Stimulated activated CD8-positive, alpha-beta memory T cell treated with anti-CD3 and anti-CD28 coated beads, Interleukin-7, amount 100 ng/mL, for 48 hours (primary cell): ENCODE data around the gene TTC38.
"Not testable (repeated sequence)": the region's sequence is repeated elsewhere in the genome, so short reads cannot be mapped to it uniquely, and the experiment has no call there.

ENCODE experiments used
- DNase-seq, 2 donors: peaks; one replicate each; pipeline ENCODE4 v3.0.0-alpha.2; 2020; ENCODE audit warnings: low read depth in 1 of 2; ENCODE audit errors: extremely low read depth in 1 of 2

TTC38 gene

DNA sequence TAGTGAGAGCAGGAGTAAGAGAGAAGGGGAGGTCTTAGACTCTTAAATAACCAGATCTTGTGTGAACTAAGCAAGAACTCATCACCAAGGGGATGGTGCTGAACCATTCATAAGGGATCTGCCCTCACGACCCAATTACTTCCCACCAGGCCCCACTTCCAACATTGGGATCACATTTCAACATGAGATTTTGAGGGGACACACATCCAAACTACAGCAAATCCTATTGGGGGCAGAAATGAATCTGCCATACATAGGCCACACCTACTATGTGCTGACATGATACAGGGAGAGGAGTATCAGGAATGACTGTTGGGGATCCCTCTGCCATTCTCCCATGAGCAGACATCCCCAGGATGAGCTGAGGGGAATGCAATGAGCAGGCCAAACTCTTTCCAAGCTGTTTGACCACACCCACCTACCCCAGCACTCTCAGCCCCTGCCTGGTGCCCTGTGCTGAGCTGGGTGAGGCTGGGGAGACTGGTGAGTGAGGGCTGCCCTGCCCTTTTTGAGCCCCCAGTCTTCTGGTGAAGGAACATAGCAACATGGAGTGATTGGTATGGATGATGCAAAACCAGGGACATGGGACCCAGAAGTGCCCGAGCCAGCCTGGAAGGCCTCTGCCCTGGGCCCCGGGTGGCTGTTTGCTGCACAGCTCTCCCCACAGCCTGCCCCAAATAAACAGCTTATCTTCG lies 27.6 kb downstream of the TTC38 start:
- no peak for DNase-seq

DNA sequence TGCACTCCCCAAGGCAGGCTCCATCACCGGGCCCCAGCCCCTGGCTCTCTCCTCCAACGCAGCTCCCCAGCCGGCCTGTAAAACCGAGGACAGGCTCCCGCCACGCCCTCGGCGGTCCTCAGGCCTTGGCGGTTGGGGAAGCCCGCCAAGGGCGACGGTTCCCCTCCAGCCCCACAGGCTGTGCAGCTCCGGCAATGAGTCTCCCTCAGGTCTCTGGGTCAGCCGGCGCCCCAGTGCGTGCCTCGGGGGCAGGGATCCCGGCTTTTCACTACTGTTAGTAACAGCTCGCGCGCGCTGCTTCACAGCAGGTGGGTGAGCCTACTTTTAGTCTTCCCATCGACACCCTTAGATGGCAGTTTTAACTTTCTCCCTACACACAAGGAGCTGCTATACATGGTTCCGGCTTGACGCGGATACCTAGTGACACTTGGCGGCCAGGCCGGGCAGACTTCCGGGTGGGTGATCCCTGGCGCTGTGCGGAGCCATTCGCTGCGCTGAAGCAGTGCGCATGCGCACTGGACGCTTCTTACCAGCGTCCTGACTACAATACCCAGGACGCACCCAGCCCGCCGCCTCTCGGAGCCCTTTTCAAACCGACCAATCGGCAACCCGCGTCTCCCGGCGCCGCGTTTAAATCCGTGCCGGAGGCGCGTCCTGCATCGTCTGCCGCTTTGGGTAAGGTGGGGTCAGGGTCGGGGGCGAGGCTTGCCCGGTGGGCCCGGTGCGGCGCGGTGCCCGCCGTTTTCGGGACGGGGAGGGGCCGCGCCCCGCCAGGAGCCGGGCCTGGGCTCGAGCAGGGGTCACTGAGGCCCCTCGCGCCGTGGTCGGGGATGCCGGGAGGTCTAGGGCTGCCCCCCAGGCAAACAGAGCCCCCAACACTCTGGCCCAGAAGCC lies 28.7 kb downstream of the TTC38 start, which contains the start of gene GTSE1:
GTSE1 (plus strand) TSS at position 614 of the 894 bp plus-strand sequence. CDS start 531 bp downstream, outside the sequence.
- peak; percentile 92 to 97 for DNase-seq

DNA sequence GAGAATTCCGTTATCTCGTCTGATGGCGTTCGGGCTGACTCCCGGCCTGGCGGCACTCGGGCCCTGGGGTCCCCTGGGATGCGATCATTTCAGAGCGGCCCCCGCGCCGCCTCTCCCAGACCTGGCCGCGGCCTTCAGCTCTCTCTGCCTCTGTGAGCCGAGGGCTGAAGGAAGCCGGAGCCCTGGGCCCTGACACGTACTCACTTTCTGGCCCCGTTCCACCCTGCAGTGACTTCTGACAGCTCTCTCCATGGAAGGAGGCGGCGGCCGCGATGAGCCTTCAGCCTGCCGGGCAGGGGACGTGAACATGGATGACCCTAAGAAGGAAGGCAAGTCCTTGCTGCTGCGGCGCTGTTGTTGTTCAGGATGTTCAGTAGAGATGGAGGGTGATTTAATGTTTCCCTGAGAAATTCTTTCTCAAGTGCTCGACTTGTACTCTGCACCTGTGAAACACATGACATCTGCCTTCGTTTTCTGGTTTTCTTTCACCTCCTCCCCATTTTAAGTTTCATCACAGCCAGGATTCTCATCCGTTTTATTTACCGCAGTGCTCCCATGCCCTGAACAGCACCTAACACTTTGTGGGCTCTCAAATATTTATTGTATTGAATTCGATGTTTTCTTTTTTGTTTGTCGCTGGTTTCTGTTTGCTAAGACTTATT lies 29.5 kb downstream of the TTC38 start:
- DNase-seq: no peak

DNA sequence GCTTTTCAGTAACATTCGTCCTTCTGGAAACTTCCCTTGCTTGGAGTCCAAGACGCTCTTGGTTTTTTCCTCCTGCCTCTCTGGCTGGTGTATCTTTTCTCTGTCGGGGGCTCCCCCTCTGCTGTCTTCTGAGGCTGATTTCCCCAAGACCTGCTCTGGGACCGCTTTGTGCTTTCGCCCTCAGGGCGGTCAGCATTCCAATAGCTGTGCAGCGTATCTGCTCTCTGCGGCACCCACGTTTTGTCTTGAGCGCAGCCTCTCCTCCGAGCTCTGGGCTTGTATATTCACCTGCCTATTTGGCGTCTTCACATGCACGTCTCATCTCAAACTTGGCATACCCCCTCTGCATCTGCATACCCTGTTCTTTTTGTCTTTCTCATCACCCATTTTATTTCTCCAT lies 31.3 kb downstream of the TTC38 start:
- no peak for DNase-seq

DNA sequence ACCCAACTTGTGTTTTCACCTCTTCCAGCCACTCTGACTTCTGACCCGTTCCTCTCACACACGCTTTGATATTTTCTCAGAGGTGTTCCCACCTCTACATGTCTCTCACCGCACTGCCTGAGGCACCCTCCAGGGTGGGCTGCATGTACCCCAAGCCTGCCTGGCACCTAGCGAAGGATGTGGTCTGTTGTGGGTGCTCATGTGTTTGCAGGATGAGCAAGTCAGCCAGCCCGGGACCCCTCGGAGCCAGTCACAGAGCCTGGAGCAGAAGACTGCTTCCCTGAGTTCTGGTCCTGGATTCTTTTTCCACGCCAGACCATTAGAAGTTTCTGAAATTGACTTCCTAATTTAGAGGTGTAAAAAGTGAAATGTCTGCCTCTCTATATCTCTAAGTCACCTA lies 32.7 kb downstream of the TTC38 start:
- DNase-seq: no peak

DNA sequence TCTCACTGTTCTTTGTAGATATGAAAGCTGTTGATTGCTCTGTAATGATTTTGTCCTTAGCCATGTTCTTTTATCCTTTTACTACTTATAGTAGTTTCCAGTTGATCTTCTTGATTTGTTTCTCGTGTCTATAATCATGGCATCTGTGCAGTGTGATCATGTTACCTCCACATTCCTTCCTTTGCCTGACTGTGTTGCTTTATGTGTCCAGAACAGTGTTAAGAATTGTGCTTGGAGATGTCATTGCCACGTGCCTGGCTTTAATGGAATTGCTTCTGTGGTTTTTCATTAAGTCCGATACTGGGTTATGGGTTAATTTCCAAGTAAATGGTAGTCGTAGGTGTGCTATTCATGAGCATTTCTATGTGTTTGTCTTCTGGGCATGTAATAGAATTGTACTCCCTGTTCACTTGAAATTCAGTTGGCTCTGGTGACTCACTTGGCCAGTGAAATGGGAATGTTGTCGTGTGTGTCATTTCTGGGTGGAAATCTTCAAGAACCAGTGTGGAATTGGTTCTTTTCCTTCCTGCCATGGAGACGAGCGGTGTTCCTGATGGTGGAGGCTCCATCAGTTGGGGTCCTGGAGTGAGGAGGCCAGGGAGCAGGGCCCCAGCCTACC lies 35.6 kb downstream of the TTC38 start:
- no peak for DNase-seq

DNA sequence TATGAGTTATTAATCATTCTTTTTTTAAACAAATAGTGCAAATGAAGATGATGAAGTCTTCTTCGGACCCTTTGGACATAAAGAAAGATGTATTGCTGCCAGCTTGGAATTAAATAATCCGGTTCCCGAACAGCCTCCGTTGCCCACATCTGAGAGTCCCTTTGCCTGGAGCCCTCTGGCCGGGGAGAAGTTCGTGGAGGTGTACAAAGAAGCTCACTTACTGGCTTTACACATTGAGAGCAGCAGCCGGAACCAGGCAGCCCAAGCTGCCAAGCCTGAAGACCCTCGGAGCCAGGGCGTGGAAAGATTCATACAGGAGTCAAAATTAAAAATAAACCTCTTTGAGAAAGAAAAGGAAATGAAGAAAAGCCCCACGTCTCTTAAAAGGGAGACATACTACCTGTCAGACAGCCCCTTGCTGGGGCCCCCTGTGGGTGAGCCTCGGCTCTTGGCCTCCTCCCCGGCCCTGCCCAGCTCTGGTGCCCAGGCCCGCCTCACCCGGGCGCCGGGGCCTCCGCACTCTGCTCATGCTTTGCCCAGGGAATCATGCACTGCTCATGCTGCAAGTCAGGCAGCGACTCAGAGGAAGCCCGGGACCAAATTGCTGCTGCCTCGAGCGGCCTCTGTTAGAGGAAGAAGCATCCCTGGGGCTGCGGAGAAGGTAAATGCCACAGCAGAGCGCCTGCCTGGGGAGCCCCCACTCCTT lies 40.6 kb downstream of the TTC38 start:
- DNase-seq: no peak

DNA sequence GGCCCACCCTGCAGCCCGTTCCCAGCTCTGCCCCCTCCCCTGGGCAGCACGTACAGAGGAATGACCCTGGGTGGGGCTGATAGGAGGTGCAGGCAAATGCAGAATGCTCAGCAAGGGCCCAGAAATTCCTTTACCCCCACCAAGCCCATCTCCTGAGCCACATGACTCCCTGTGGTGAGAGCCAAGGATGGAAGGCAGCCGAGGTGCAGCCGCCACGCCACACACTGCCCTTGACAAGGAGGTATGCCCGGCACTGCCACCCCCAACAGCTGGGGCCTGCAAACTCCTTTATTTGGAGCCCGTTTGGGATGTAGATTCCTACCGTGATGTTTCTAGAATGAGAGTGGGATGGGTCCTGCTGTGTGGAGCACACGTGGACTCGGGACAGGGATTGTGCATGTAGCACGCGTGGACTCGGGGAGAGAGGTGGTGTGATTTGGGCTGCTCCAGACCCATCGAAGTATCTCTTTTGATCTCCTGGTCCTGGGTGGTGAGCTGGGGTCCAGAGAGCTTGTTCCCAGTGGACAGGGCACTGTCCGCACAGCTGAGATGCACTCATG lies 41.8 kb downstream of the TTC38 start:
- no peak for DNase-seq

DNA sequence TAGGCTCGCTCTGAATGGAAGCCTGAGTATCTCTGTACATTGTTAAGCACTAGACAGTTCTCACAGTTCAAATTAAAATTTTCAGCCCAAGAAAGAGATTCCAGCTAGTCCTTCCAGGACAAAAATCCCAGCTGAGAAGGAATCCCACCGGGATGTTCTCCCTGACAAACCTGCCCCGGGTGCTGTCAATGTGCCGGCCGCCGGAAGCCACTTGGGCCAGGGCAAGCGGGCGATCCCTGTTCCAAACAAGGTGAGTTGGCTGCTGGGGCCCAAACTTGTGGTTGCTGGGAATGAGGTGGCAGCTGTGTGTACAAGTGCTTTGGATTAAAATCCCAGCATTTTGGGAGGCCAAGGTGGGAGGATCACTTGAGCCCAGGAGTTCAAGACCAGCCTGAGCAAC lies 44.2 kb downstream of the TTC38 start:
- no peak for DNase-seq

DNA sequence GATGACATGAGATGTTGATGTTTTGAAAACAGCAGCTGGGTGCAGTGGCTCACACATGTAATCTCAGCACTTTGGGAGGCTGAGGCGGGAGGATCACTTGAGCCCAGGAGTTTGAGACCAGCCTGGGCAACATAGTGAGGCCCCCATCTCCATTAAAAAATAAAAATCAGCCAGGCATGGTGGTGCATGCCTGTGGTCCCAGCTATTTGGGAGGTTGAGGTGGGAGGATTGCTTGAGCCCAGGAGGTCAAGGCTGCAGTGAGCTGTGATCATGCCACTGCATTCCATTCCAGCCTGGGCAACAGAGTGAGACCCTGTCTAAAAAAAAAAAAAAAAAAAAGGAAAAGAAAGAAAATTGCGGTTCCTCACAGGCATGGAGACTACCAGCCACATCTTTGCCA lies 45.0 kb downstream of the TTC38 start:
- not testable (repeated sequence) for DNase-seq

DNA sequence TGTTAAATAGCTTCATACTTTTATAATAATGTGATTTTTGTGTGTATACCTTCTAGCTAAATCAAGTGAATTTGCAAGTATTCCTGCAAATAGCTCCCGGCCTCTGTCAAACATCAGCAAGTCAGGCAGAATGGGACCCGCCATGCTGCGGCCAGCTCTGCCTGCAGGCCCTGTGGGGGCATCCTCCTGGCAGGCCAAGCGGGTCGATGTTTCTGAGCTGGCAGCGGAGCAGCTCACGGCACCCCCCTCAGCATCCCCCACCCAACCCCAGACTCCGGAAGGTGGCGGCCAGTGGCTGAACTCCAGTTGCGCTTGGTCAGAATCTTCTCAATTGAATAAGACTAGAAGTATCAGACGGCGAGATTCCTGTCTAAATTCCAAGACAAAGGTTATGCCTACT lies 48.2 kb downstream of the TTC38 start:
- no peak for DNase-seq

DNA sequence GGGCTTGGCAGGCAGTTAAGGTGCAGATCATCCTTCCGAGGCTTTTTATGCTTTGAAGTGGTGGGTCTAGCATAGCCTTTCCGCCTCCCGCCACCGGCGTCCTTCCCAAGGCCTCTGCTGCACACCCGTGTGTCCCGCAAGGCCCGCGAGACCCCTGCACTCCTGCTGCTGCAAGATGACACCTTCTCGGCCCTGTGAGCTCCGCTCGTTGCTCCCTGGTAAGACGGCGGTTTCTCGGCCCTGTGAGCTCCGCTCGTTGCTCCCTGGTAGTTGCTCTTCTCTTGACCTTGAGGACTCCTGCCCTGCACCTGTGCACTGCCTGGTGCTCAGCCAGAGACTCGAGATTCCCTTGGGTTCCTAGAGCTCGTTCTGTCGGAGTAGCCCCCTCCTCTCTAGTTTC lies 49.8 kb downstream of the TTC38 start:
- no peak for DNase-seq

DNA sequence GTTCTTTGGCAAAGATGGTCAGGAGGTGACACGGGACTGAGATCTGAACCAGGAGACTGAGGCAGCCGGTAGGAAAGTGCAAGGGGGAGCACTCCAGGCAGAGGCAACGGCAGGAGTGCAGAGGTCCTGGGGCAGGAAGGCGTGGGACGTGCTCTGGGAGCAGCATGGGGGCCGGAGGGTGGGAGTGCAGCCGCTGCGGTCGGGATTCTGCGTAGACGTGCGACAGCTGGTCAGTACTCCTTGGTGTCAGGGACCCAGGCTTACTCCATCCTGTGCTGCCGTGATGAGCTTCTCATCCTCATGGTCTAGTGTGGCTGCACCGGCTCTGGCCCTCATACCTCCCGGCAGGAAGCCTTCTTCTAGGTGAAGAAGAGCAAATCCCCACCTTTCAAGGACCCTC lies 50.8 kb downstream of the TTC38 start:
- DNase-seq: no peak

DNA sequence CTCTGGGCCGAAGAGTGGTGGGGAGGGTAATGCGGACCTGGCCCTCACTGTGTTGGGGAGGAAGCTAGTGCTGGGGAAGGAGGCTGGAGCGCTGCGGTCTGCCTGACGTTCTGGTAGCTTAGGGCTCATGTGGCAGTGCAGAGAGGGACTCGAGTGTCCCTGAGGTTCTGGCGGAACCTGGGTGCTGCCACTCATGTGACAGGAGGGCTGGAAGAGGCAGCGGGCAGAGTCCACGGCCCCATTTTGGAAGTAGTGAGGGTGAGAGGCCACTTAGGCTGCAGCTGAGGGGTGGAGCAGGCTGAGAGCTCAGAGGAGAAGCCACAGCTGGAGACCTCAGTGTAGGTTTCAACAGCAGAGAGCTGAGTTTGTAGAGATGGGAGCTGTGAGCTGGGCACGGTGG lies 51.5 kb downstream of the TTC38 start:
- no peak for DNase-seq

DNA sequence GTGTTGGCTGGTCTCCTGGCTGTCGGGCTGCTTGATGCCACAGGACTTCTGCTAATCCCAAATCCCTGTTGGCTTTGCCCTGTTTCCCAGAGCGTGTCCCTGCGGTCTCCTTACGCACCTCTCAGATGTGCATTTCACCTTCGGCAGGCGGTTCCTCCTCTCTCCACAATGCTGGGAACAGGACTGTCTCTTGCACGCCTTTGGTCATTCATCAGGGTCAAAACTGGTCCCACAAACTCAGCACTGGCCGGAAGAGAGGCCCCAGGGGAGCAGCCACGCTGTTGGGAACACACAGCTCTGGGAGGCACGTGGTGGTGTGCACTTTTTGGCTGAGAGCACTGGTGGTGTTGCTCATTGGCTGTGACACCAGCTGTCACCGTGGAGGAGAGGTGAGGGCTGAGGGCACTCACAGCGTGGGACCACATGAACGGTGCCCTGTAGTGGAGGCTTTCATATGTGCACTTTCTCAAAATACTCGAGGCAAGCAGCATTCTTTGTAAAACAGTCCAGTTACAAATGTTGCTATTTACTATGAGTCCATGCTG lies 52.4 kb downstream of the TTC38 start:
- no peak for DNase-seq

DNA sequence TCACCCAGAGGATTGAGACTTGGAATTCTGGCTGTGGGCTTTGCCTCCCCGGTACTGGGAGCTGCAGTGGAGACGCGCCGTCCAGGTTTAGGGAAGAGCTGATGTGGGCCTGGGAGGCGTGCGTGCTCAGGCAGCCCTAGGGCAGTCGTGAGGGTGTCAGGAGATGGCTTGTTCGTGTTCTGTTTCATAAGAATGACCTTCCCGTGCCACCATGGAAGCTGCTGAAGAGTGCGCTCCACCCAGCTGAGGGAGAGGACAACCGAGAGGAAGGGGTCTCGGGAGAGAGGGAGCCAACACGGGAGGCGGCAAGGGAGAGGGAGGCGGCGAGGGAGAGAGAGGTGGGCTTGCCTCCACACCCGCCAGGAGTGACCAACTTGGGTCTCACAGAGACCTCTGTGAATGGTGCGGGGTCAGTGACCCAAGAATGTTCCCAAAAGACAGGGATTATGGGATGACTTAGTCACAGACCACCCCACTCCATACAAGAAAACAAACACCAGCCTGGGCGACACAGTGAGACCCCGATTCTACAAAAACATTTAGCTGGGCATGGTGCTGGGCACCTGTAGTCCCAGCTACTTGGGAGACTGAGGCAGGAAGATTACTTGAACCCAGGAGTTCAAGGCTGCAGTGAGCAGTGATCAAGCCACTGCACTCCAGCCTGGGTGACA lies 53.0 kb downstream of the TTC38 start:
- DNase-seq: no peak

DNA sequence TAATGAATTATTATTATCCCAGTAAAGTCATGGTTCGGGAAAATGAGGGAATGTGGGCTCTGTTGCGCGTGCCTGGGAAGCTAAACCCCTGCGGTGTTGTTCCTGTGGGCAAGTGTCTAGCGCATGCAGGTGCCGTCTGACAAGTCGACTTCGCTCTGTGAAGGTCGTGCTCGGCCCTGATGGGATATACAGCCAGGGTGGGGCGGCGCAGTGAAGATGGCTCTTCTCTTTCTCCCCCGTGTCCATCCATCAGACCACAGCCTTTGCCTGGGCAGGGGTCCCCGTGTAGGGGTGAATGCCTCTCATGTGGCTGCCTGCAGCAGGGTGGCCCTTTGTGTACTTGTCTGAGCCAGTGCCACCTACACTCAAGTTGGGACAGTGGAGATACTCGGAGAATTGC lies 54.9 kb downstream of the TTC38 start:
- no peak for DNase-seq

DNA sequence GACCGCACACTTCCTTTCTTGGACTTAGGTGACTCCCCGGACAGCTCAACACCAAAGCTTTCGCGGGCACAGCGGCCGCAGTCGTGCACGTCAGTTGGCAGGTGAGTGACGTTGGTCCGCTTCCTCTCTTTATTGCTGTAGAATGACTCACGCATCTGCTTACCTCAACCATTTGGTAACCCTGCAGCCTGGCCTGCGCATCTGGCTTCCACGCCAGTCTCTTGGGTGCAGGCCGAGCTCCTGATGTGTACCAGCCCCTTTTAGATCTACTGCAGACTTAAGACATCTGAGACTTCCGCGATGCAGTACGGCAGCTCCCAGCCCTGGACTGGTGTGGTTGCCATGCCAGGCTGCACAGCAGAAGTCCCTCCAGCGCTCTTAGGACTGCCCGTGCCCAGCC lies 55.4 kb downstream of the TTC38 start:
- DNase-seq: no peak

DNA sequence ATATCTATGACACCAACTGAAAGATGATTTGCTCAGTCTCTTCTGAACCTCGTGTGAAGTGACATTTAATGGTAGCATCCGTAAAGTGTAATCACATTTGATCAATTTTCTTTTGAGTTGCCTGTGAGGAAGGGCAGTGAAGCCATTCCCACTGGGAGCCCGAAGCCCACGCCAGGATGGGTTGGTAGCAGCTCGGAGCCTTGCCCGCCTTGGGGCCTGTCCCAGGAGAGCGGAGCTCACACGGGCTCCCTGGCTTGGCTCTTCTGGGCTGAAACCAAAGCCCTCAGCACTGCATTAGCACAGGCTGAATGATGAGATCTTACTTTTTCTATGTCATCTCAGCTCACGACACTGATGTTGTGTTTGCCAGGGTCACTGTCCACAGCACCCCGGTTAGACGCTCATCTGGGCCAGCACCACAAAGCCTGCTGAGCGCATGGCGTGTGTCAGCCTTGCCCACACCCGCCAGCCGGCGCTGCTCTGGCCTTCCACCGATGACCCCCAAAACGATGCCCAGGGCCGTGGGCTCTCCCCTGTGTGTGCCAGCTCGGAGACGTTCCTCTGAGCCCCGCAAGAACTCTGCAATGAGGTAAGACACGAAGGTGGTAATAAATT lies 58.4 kb downstream of the TTC38 start:
- DNase-seq: no peak
